HG02571 (cell line): Measurements from ENCODE around the gene PFN3.

ENCODE experiments used
- ATAC-seq: cut with Tn5 transposase; IDR thresholded peaks from one replicate; pipeline ENCODE4 v1.9.1; 2021; ENCODE audit warnings: mild to moderate bottlenecking, moderate library complexity; ENCODE audit not compliant: unreplicated experiment

The PFN3 gene

GRCh38 chr5:177374211-177374610, 26.2 kb downstream of the PFN3 start:
- ATAC-seq = no peak

- ATAC-seq = no peak
These were observed 26.7 kb downstream of the PFN3 start for GRCh38 chr5:177373806-177374205.

- no peak for ATAC-seq
These were observed 27.6 kb downstream of the PFN3 start for GRCh38 chr5:177372910-177373309.

GRCh38 chr5:177372034-177372896, 28.2 kb downstream of the PFN3 start:
- ATAC-seq = no peak

GRCh38 chr5:177371120-177372033, 29.1 kb downstream of the PFN3 start:
- no peak for ATAC-seq

GRCh38 chr5:177370488-177371119, 29.9 kb downstream of the PFN3 start:
- ATAC-seq = peak; percentile 46

- ATAC-seq = no peak
These were observed 30.6 kb downstream of the PFN3 start for GRCh38 chr5:177369645-177370440.

- no peak for ATAC-seq
These were observed 31.4 kb downstream of the PFN3 start for GRCh38 chr5:177368869-177369644.

- ATAC-seq = no peak
These were observed 32.2 kb downstream of the PFN3 start for GRCh38 chr5:177367981-177368868.

- no peak for ATAC-seq
These were observed 33.1 kb downstream of the PFN3 start for GRCh38 chr5:177367323-177367848.

- ATAC-seq = no peak
These were observed 33.7 kb downstream of the PFN3 start for GRCh38 chr5:177366528-177367322.

- ATAC-seq = no peak
These were observed 34.5 kb downstream of the PFN3 start for GRCh38 chr5:177365845-177366527.

GRCh38 chr5:177364159-177364962, 36.1 kb downstream of the PFN3 start:
- no peak for ATAC-seq

- no peak for ATAC-seq
These were observed 36.9 kb downstream of the PFN3 start for GRCh38 chr5:177363565-177363964.

GRCh38 chr5:177362610-177363507, 37.6 kb downstream of the PFN3 start:
- ATAC-seq = peak; percentile 33
